ENCODE data around the gene MACROH2A1.
A peak's percentile ranks its signal among the peaks of the same experiment; 100 is the strongest.

The MACROH2A1 gene

DNA sequence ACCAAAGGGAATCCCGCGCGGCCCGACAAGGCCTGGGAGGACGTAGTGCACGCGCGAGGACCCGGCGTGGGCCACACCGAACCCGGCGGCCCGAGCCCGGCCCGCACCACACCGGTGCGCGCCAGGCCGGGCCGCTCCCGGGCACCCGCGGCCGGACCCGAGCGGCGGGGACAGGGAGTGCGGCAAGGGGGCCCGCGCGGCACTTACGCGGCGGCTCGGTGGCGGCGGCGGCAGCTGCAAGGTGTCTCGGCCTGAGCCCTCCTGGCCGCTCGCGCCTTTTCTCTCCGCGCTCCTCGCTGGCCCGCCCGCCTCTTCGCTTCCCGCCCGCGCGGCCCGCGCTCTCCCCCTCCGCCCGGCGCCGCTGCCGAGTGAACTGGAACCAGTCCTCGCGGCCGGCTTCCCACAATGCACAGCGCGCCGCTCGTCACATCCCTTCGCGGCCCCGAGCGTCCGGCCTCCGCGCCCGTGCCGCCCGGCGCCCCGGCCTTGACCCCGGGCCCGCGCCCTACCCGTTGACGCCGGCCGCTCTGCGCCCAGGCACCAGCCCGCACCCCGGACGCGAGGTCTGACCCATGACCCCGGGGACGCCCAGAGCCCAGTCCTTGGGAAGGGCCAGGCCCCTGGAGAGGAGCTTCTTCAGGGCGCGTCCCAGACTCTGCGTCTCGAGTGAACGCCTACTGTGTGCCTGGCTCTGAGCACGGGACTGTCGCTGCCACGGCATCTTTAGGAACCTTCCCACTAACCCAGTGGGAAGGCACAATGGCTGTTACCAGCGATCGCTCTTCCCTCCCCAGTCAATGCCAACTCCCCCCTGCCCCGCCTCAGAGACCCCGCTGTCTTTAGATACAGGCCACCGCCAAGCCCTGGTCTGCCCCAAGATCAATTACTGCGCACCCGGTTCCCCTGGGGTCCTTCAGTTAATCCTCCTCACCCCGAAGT is at the start of gene MACROH2A1:
MACROH2A1 (minus strand) TSS at position 377 of the 939 bp plus-strand sequence. CDS start 10,138 bp downstream, outside the sequence.
- no peak for FAIRE-seq

DNA sequence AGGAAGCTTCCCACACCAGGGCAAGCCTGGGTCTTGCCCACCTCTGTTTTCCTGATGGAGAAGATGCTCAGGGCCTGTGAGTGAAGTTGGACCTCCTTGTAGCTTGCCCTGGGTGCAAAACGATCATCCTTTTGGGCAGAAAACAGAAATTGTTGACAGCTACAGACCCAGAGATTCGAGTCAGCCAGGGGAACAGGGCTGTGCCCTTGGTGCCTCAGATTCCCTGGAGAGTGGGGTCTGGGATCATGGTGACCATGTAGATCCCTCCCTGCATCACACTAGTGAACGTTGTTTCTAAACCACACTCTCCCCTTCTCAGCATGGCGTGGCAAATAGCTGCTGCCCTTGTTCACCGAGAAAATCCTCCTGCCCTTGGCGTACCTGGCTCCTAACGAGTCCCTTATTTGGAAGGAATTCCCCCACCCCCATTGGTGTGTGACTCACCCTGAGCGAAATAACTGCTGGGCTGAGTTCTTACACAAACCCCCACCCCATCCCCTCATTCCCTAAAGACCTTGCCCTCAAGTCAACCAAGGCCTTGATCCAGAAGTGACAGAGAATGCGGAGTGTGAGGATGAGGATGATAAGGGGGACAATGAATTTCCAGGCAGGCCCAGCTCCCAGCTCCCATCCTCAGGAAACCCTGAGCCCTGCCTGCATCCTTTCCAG is 49.2 kb upstream of the MACROH2A1 start:
- FAIRE-seq: peak; percentile 95

DNA sequence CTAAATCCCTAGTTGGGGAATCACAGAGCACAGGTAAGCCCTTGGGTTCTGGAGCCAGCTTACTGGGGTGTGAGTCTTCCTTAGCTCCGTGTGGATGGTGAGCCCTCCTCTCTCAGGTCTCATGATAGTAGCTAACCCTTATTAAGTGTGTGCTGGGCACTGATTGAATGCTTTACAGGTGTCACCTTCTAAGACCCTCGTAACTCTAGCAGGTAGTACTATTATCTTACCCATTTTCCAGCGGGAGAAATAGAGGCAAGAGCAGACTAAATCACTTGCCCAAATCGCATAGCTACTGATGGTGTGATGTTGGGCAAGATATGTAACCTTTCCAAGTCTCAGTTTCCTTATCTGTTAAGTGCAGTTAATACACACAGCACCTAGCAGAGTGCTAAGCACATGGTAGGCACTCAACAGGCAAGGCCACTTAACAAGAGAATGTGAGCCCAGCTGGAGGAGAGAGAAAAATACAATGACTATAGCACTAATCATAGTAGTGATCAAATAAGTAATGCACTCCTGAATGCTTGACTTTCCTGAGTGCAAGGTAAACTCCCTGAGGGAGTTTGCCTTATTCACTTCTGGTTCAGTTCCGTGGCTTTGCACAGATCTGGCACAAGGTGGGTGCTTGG is 48.4 kb upstream of the MACROH2A1 start, which contains the start of gene DCANP1:
DCANP1 (minus strand) TSS at position 51 of the 632 bp plus-strand sequence. CDS start 240 bp downstream, outside the sequence.
- FAIRE-seq: no peak

DNA sequence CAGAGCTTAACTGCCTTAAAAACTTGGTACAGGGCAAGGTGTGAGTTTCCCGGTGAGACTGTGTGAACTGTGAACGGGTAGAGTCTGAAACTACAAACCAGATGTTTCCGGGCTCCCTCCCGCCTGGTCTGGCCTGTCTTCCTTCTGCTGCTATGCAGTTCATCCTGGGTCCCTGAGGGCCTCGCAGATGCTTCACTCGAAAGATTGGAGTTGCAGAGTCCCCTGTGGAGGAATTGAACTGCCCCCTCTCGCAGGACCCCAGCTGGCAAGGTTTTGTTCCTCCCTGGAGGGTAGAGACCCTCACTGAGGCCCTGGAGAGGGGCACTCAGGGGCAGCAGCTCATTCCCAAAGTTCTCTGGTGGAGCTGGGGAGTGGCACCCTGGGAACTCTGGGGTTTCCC is 47.6 kb upstream of the MACROH2A1 start:
- no peak for FAIRE-seq

DNA sequence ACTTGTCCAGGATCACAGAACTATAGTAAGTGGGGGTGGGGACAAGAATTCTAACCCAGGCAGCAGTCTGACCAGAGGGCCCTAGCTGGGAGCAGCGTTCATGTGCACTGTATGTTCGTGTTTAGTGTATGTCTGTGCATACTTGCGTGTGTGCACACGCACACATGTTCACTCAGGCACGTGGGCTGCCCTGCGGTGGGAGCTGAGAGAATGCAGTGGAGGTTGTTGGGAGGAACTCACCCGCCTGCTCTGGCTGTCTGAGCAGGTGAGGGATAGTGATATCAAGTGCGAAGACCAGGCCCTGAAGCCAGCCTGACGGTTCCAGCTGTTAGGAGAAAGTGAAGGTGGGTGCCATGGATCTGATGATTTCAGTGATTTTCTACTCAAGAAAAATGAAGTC is 47.2 kb upstream of the MACROH2A1 start:
- no peak for FAIRE-seq

DNA sequence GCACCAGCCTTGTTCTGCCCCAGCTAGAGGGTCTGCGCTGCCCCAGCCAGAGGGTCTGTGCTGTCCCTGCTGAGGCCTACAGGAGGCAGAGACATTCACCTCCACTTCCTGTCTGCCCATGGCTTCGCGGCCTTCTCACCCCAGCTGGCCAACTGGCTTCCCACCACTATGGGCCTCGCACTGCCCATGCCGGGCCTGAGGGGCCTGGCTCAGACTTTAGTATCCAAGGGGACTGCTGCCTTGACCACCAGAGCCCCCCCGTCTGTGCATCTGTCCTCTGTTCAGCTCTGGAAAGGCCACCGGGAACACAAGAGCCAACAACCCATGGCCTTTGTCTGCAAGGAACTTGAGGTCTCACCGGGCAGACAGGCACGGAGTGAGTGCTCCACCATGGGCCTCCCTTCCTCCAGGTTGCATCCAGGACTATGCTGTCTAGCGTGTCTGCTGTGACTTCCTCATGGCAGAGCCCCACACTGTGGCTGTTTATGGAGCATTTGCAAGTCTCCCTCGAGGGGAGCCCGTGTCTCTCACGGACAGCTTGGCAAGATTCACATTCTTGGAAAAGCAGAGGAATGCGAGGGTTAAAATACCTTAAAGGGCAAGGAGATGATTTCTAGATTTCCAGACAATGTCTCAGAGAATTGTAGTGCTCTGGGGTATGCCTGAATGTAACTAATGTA is 46.4 kb upstream of the MACROH2A1 start:
- FAIRE-seq: peak; percentile 95

DNA sequence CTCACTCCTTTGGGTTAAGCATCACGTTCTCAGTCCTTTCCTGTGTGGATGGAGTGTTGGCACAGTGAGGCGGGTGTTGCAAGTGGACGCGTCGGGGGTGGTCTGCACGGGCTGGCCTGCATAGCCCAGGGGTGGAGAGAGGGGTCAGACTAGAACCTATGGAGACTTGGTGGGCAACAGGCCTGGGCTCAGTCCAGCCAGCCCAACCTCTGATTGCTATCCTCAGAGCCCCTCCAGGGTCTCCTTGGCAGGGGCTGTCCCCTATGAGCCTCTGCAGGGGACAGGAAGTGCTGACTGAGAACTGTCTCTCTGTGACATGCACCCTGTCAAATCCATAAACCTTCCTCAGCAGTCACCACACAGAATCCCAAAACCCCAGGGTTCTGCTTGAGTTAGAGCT is 45.9 kb upstream of the MACROH2A1 start:
- no peak for FAIRE-seq

DNA sequence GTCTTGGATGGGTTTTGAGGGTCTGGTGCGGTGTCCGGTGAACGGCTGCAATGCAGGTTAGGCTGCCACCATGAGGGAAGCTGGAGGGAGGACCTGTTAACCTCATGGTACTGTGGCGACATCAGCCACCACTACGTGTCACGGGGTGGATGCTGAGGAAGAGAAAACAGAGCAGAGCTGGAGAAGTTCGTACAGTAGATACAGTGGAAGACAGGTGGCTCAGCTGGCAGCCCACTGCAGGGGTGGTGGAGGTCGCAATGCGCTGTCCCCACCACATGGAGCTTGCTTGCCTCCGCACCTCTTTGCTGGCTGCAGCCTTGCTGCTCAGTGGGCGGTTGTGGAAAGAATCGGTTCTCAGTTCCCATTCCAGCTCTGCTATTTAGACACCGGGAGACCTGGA is 45.3 kb upstream of the MACROH2A1 start:
- FAIRE-seq: no peak

DNA sequence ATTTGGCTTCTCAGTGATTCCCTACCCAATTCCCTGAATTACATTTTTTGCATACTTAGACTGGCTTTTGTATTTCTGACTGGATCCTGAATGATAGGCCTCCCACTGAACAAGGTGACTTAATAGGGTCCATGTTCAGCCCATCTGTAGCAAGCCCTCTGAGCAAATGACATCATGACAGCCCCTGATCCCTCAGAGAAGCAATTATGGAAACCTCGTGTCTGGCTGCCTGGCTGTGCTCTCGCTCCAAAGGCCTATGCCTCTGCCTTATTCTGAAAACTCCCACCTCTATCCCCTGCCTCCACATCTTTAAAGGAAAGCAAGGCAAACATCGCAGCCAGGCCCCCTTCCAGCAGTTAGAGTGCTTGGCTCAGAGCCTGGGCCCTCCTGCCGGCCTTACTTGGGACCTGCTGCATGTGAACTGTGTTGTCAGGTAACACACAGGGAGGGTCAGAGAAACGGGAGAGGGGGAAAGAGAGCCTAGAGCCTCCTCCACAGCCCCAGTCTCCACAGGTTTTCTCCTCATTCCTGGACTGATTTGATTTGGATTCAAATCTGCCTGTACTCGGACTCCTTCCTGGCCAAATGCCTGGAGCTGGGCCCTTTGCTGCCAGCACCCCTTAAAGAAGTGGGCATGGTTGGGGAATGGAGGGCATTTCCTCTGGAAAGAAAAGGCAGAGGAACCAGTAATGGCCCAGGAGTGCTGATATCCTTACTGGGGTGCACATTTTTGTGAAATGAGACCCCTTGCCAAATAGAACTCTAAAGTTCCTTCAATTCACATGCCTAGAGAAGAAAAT is 44.3 kb upstream of the MACROH2A1 start:
- peak; percentile 99 for FAIRE-seq

DNA sequence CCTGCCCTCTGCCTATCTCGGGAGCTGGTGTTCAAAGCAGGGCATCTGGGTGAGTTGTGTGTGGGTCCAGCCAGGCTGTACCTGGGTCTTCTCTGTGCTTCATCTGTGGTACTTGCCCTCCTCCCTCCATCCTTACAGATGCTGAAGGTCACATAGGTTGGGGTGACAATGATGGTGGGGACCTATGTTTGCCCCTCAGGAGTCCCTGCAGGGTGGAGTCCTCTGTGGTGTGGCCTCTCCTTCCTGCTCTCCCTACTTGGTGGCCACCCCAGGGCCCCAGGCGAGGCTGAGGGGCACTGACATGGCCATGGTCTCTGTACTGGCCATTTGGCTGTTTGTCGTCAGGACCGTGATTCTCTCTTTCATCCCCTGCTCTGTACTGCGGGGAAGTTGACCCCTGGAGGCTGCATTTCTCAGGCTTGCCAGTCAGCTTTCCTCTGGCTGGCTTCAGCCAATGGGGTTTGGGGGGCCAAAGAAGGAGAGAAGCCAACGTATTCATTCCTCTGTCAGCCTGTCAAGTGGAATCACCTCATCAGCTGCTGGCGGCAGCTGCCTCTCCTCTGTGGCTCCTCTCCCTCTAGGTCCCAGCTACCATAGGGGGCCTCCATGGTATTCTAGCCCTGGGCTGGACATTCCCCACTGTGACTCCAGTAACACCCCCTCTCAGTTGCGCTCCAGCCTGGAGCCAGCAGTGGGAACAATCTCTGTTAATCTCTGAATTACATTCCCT is 43.6 kb upstream of the MACROH2A1 start:
- FAIRE-seq: no peak

DNA sequence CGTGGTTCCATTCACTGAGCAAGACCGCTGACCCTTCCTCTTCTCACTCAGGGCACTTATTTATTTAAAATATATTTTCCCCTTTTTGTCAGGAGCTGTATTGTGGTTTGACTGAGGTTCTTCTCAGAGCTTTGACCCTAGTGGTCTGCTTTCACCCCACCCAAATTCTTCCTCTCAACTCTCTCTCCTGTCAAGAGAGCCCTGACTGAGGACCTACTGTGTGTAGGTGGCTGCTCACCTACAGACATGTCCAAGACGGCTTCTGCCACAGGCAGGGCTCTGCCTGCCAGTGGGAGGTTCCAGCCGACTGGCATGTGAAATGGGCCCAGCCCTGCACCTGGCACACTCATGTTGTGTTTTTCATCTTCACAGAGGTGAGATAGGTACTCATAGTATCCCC is 42.9 kb upstream of the MACROH2A1 start:
- FAIRE-seq: no peak

DNA sequence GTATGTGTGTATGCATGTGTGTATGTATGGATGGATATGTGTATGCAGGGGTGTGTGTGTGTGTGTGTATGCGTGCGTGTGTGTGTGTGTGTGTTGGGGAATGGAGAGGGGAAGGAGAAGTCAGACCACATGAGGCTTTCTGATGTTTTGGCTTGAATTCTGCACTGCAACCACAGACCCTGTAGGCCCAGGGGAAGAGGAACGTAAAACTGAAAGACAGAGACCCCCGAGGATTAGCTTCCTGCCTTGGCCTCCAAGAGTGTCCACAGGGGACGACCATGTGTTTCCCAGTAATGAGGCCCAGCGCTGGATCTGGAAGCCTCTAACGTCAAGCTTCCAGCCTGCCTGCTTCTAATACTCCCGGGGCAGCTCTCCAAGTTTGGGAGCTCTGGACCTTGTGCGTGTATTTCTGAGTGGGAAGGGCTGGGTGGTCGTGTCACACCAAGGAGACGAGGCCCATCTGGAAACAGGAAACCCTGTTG is 42.4 kb upstream of the MACROH2A1 start:
- FAIRE-seq: no peak

DNA sequence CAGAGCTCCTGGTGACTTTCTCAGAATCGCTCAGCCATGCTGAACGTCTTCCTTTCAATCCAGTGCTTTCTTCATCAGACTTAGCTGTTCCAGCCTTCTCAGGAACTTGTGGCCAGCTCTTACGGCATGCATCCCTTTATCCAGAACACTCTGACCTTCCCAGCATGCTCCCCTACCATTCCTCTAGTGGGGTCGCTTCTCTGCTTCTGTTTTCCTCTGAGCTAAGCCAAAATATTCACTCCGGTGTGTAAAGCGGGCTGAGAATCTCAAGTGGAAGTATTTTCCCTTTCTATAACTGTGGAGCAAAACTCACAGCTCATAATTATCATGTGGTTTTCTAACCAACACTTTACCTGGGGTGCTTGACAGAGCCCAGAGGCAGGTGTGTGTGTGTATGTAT is 41.9 kb upstream of the MACROH2A1 start:
- no peak for FAIRE-seq

DNA sequence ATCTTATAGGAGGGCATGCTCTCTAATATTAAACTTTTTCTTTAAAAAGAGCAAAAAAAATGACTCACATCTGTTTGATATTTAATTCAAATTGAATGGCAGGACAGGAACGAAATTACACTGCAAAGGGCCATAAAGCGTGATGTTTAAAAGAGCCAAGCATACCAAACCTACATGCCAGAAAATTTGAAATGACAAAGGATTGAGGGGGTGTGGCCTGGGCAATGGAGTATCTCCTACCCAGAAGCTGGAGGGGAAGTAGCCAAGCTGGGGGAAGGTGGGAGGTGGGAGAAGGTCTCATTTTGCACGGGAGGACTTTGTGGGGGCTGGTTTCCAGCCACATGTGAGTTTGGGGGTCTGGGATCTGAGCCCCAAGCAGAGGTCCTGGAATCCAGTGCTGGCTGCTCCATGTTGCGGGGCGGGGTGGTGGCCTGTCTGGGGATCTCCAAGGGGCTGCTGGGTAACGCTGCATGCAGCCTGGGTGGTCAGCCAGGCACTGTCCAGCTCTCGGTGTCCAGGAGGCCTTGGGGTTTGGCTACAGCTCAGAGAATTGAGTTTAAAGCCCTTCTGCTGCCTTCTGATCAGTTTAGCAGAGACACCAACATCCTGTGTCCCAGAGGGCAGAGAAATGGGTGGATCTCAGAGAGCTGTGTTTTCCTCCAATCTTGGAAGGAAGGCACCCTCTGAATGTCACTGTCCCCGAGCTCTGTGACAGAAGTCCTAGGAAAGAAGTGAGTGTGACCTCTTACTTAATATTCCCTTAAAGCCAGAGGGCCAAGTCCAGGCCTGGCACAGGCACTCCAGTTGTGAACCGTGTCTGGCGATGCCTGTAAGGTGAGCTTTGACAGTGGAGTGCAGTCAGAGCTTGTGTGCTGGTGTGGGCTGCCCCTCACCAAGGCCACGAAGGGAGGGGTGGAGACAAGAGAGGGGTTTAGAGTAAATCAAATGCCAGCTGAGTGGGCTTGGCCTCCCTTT is 40.5 kb upstream of the MACROH2A1 start:
- peak; percentile 96 for FAIRE-seq

DNA sequence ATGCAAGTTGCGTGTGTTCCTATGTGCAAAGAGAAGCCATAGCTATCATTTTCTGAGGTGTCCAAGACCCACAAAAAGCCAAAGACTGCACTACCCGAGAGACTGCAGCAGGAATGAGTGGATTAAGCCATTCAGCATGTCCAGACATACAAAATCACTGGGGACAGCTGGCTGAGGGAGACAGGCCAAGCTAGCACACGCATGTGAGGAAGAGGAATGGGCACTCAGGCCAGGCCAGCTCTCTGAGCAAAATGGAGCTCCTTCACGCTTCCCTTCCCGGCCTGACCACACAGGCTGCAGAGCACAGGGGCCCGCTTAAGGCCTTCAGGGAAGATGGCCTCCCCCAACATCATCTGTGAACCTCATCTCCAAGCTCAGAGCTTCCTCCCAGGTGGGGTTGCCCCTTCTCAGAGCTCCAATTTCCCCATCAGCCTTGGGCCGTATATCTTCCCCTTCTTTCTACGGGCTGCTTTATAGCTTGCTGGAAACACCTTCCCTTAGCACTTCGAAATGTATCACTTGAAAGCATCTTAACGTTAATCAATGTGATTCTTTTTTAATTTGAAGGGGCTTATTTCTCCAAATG is 39.7 kb upstream of the MACROH2A1 start:
- FAIRE-seq: no peak

DNA sequence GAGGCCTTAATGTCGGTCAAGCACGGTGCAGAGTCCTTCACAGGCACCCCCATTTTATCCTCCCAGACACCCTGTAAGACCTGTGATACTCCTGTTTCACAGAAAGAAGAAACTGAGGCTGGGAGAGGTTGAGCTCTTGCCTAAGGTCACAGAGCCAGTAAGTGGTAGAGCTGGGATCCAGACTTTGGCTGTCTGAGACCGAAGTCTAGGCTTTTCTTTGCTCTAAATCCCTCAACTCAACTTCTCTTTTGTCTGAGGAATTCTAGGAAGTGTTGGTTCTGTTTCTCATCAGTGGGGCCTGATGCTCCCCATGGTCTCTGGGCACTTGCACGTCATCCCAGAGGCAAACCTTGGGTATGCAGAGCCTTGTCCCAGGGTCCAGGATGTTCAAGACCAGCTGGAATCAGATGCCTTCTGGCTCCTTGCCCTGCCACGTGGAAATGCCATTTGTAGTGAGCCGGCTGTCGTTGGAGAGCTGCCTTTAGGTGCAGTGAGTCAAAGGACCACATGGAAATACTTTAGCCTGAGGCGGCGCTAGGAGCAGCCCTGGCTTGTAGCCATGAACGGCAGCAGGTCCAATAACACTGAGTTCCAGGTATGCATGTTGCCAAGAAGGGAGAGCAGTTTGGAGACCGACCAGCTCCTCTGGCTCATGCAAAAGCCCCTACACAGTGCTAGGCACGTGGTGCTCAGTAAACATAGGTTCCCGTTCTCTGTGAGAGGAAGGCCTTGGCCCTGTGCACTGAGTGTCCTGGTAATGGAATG is 38.9 kb upstream of the MACROH2A1 start:
- FAIRE-seq: peak; percentile 100

DNA sequence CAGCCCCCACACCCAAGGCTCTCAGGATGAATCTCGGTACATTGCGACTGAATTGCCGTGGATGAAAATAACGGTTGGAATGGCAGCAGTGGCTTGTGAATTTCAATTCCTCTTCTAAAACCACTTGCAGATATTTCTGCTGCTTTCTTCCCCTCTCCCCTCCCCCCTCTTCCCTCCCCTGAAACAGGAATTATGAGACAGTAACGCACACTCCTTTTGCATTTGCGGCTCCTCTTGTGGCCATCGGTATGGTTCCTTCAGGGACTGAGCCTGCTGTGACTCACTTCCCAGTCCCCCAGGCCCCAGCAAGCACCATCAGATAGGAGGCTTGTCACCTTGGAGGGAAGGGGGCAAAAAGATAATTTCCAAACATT is 38.4 kb upstream of the MACROH2A1 start:
- peak; percentile 48 for FAIRE-seq

DNA sequence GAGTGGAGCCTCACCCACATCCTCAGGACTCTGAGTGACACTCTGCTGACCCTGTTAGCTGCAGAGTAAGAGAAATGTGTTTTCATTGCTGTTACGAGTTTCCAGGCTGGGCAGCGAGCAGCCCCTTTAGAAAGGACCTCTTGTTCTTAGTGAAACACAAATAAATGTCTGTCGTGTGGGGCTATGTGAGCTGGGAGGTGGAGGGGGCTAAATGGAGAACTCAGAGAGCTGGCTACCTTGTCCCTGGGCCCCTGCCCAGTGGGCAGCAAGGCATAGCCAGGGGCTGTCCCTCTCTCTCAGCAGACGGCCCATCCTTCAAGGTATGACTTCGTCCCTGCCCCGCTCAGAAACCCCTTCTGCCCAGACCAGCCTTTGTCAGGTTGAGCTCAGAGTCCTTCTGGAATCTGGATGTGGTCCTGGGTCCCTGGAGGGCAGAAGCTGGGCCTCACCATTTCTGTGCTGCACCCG is 38.0 kb upstream of the MACROH2A1 start:
- no peak for FAIRE-seq

Data from G401.6 (cell line).